HepG2 (cell line): ENCODE measurements around the gene VSTM1. TPM values are rescaled to one million over a fixed set of nuclear protein-coding genes. Genes with fewer than 3 reads are reported as not detected.
A peak's percentile ranks its signal among the peaks of the same experiment; 100 is the strongest.

ENCODE experiments used
- ATRX ChIP-seq: sonication (generic); formaldehyde crosslinking; IDR thresholded peaks from 2 replicates; pipeline ENCODE4 v1.4.0; 2020; ENCODE audit warnings: missing genetic modification reagents, borderline replicate concordance
- CBFB ChIP-seq: sonication (generic); formaldehyde crosslinking; IDR thresholded peaks from 2 replicates; pipeline ENCODE4 v1.4.0; 2020; ENCODE audit warnings: missing genetic modification reagents
- CREB1 ChIP-seq, 2 experiments: fragments of 450-650 bp in 1 of 2; IDR thresholded peaks; 2 replicates each; pipeline ENCODE4 v1.6.1; 2016 to 2017; ENCODE audit warnings: control low read depth in 1 of 2, mild to moderate bottlenecking in 1 of 2, missing compliant biosample characterization in 1 of 2, missing genetic modification characterization in 1 of 2
- DR1 ChIP-seq: sonication (generic); formaldehyde crosslinking; IDR thresholded peaks from 2 replicates; pipeline ENCODE4 v1.8.0; 2021; ENCODE audit warnings: mild to moderate bottlenecking, missing genetic modification reagents, inconsistent platforms
- HDAC1 ChIP-seq: sonication (generic); formaldehyde crosslinking; IDR thresholded peaks from 2 replicates; pipeline ENCODE4 v1.5.1; 2020; ENCODE audit warnings: mild to moderate bottlenecking, missing genetic modification reagents
- HMGA1 ChIP-seq: sonication (generic); formaldehyde crosslinking; conservative IDR thresholded peaks from 2 replicates; pipeline ENCODE4 v1.4.0; 2020; ENCODE audit warnings: missing genetic modification reagents
- NR2F1 ChIP-seq, 2 experiments: fragments of 450-650 bp in 1 of 2; formaldehyde crosslinking in 1 of 2; IDR thresholded peaks; 2 replicates each; pipeline versions ENCODE4 v1.5.0 to v1.6.1; 2016 to 2020; ENCODE audit warnings: mild to moderate bottlenecking in 1 of 2, missing compliant biosample characterization in 1 of 2, missing genetic modification reagents in 1 of 2, moderate library complexity in 1 of 2
- POLR2A ChIP-seq, 2 experiments: IDR thresholded peaks; 2 replicates each; pipeline ENCODE4 v1.6.1; 2011; ENCODE audit warnings: low read depth in 2 of 2, low read length in 2 of 2, mild to moderate bottlenecking in 1 of 2, moderate library complexity in 1 of 2; ENCODE audit not compliant: insufficient read depth in 1 of 2
- SAP130 ChIP-seq: IDR thresholded peaks from 2 replicates; pipeline ENCODE4 v1.6.1; 2016; ENCODE audit warnings: low read depth
- THAP11 ChIP-seq: IDR thresholded peaks from 2 replicates; pipeline ENCODE4 v1.6.1; 2016; ENCODE audit warnings: missing biosample characterization, missing genetic modification reagents
- ZBTB38 ChIP-seq: sonication (generic); formaldehyde crosslinking; IDR thresholded peaks from 2 replicates; pipeline ENCODE4 v1.5.1; 2020; ENCODE audit warnings: mild to moderate bottlenecking, missing genetic modification reagents
- ZNF235 ChIP-seq: sonication (generic); formaldehyde crosslinking; IDR thresholded peaks from 2 replicates; pipeline ENCODE4 v1.8.1; 2023; ENCODE audit warnings: mild to moderate bottlenecking, missing genetic modification reagents, borderline replicate concordance
- ZNF350 ChIP-seq: sonication (generic); formaldehyde crosslinking; IDR thresholded peaks from 2 replicates; pipeline ENCODE4 v1.4.0; 2020; ENCODE audit warnings: mild to moderate bottlenecking, low read depth, missing genetic modification reagents, borderline replicate concordance
- ZNF407 ChIP-seq: sonication (generic); formaldehyde crosslinking; IDR thresholded peaks from one replicate; pipeline ENCODE4 v1.5.1; 2020; ENCODE audit warnings: mild to moderate bottlenecking, missing genetic modification reagents; ENCODE audit errors: not compliant biosample characterization
- ZNF574 ChIP-seq: sonication (generic); formaldehyde crosslinking; IDR thresholded peaks from 2 replicates; pipeline ENCODE4 v1.4.0; 2020; ENCODE audit warnings: missing genetic modification reagents
- ZNF607 ChIP-seq: sonication (generic); formaldehyde crosslinking; IDR thresholded peaks from 2 replicates; pipeline ENCODE4 v1.5.1; 2020; ENCODE audit warnings: missing genetic modification reagents, mild to moderate bottlenecking, borderline replicate concordance
- ZNF639 ChIP-seq: conservative IDR thresholded peaks from 2 replicates; pipeline ENCODE4 v1.6.1; 2018; ENCODE audit warnings: missing genetic modification reagents
- polyA plus RNA-seq, 8 experiments: library from polyadenylated mRNA; depleted of rRNA in 3 of 8; stranded (reverse) in 7 of 8; unstranded in 1 of 8; fragments of >200 nt; fragmentation: Illumina TruSeq in 4 of 8; extraction: Trizol in 4 of 8; gene quantifications; 2 replicates each; pipeline versions ENCODE4 v1.2.1 to v1.2.3, GENCODE V29; 2011 to 2016; ENCODE audit warnings: low read depth in 4 of 8, missing spikeins in 1 of 8, mixed read lengths in 1 of 8; ENCODE audit not compliant: insufficient read depth in 1 of 8
- total RNA-seq, 5 experiments: library from RNA; depleted of rRNA; stranded (reverse); fragments of >200 nt; fragmentation: Illumina TruSeq; extraction: Trizol; gene quantifications; 2 replicates each; pipeline ENCODE4 v1.2.3, GENCODE V29; 2016; ENCODE audit warnings: low read depth in 1 of 5

Gene VSTM1
- total and polyA plus RNA-seq, 2 of the 13 experiments (the other 11 are each of a cell fraction or from before 2014, with no cell fraction given), result not detected

- TF ChIP-seq ZNF607, result no peak
- TF ChIP-seq ZNF574 (CRISPR knock-in tag), result peak; percentile 95
- TF ChIP-seq NR2F1 (CRISPR knock-in tag; IDR thresholded peaks at IDR 0.05), result peak; percentile 18 to 52; a peak in 2 of 4 replicates
- TF ChIP-seq CBFB (CRISPR knock-in tag), result peak; percentile 79
- peak; percentile 99 for TF ChIP-seq THAP11
- TF ChIP-seq ZNF350 (CRISPR knock-in tag), result peak; percentile 87; the same call in 1 of the 2 replicates
- peak; percentile 90 for TF ChIP-seq HDAC1 (CRISPR knock-in tag)
- peak; percentile 92 for TF ChIP-seq SAP130 (CRISPR knock-in tag)
- no peak for TF ChIP-seq ATRX (CRISPR knock-in tag)
- TF ChIP-seq CREB1 (IDR thresholded peaks at IDR 0.05), result peak; percentile 75
- peak; percentile 89 for TF ChIP-seq CREB1 (CRISPR knock-in tag; IDR thresholded peaks at IDR 0.05)
- TF ChIP-seq ZNF407 (CRISPR knock-in tag), result no peak
- TF ChIP-seq DR1 (CRISPR knock-in tag), result peak; percentile 62; the same call in 1 of the 2 replicates
- TF ChIP-seq ZNF235 (CRISPR knock-in tag), result peak; percentile 88; the same call in 1 of the 2 replicates
- TF ChIP-seq HMGA1 (CRISPR knock-in tag), result no peak
- TF ChIP-seq POLR2A (IDR thresholded peaks at IDR 0.05; ENCODE audit: insufficient read depth in 1 of 2, low read depth in 2 of 2, low read length in 2 of 2), result peak; percentile 44 to 87; a peak in 3 of 4 replicates
- TF ChIP-seq ZNF639 (CRISPR knock-in tag), result peak; percentile 84
- TF ChIP-seq ZBTB38 (CRISPR knock-in tag), result peak; percentile 63; the same call in 1 of the 2 replicates
Measured at GRCh38 chr19:54102421-54103169, 38.9 kb upstream of the VSTM1 start, which contains the start of gene NDUFA3 (continued).
